ENCODE measurements around the gene ZNF638.

GRCh38 chr2:71393216-71393615 lies 61.6 kb downstream of the ZNF638 start:
- TF ChIP-seq EP300 (IDR thresholded peaks at IDR 0.05) (no peak), CTCF (IDR thresholded peaks at IDR 0.05) (no peak)
